Sigmoid colon (tissue), 4 donors: Measurements from ENCODE around the gene MUCL3.

Experiments used
- CTCF ChIP-seq, 4 experiments: fragments of 450-650 bp in 3 of 4; fragments of 200-600 bp in 1 of 4; IDR thresholded peaks; one replicate each; pipeline ENCODE4 v1.5.1; 2016 to 2019; ENCODE audit warnings: antibody characterized with exemption in 4 of 4, mild to moderate bottlenecking in 3 of 4, moderate library complexity in 2 of 4
- POLR2A ChIP-seq, 2 donors: fragments of 450-650 bp; IDR thresholded peaks; one replicate each; pipeline ENCODE4 v1.6.1; 2016; ENCODE audit warnings: antibody characterized with exemption in 2 of 2, mild to moderate bottlenecking in 2 of 2, moderate library complexity in 2 of 2
- POLR2AphosphoS5 ChIP-seq, 4 donors: sonication (generic); formaldehyde crosslinking; IDR thresholded peaks; one replicate each; pipeline ENCODE4 v1.6.1; 2017; ENCODE audit warnings: antibody characterized with exemption in 4 of 4

- TF ChIP-seq CTCF (IDR thresholded peaks at IDR 0.05): no peak
- no peak for TF ChIP-seq POLR2A (IDR thresholded peaks at IDR 0.05)
- TF ChIP-seq POLR2AphosphoS5 (IDR thresholded peaks at IDR 0.05): no peak
Observed at GRCh38 chr6:30963641-30964040, 22.9 kb downstream of the MUCL3 start.
